Measurements from ENCODE around the gene SETD7.

The SETD7 gene

GRCh38 chr4:139584013-139584412, 28.0 kb upstream of the SETD7 start:
- Histone ChIP-seq H3K9ac (ENCODE audit: low read depth, low read length, poor library complexity, severe bottlenecking) (no peak overlapping the region), H3K36me3 (ENCODE audit: insufficient read depth, low read length) (no peaks in the 10 kb centered on the region), H3K27me3 (ENCODE audit: insufficient read depth, low read length, poor library complexity, severe bottlenecking) (no peaks in the 10 kb centered on the region), H3K79me2 (ENCODE audit: insufficient read depth, low read length) (no peaks in the 10 kb centered on the region), H3K4me3 (ENCODE audit: low read length, poor library complexity, severe bottlenecking) (no peak overlapping the region), H4K20me1 (ENCODE audit: insufficient read depth, low read length, poor library complexity, severe bottlenecking) (no peaks in the 10 kb centered on the region), H3K4me2 (ENCODE audit: low read depth, low read length, poor library complexity, severe bottlenecking) (no peak overlapping the region), H3K4me1 (ENCODE audit: insufficient read depth, low read length, poor library complexity, severe bottlenecking) (no peaks in the 10 kb centered on the region), H3K9me2 (replicated peaks; ENCODE audit: low read depth, low read length) (no peaks in the 10 kb centered on the region), H2AFZ (ENCODE audit: low read length) (no peak overlapping the region), H3K9me3 (ENCODE audit: insufficient read depth, low read depth, low read length) (no peaks in the 10 kb centered on the region), H3F3A (ENCODE audit: low read depth) (no peaks in the 10 kb centered on the region)
- TF ChIP-seq CTCF (conservative IDR thresholded peaks at IDR 0.05; ENCODE audit: low read length) = no peak
- TF ChIP-seq EZH2phosphoT487 (IDR thresholded peaks at IDR 0.05; ENCODE audit: borderline replicate concordance) = no peak

- no peaks in the 10 kb centered on the region for H3K79me2 ChIP-seq (ENCODE audit: insufficient read depth, low read length)
- no peak overlapping the region for H3K9ac ChIP-seq (ENCODE audit: low read depth, low read length, poor library complexity, severe bottlenecking)
- H3K36me3 ChIP-seq (ENCODE audit: insufficient read depth, low read length) = no peaks in the 10 kb centered on the region
- no peak overlapping the region for H3K4me2 ChIP-seq (ENCODE audit: low read depth, low read length, poor library complexity, severe bottlenecking)
- no peak overlapping the region for H3K4me3 ChIP-seq (ENCODE audit: low read length, poor library complexity, severe bottlenecking)
- H3K4me1 ChIP-seq (ENCODE audit: insufficient read depth, low read length, poor library complexity, severe bottlenecking) = no peaks in the 10 kb centered on the region
- no peaks in the 10 kb centered on the region for H3K9me2 ChIP-seq (replicated peaks; ENCODE audit: low read depth, low read length)
- H3K9me3 ChIP-seq (ENCODE audit: insufficient read depth, low read depth, low read length) = no peaks in the 10 kb centered on the region
- H2AFZ ChIP-seq (ENCODE audit: low read length) = no peak overlapping the region
- no peak for TF ChIP-seq EZH2phosphoT487 (IDR thresholded peaks at IDR 0.05; ENCODE audit: borderline replicate concordance)
- peak; percentile 50 for TF ChIP-seq CTCF (conservative IDR thresholded peaks at IDR 0.05; ENCODE audit: low read length)
- no peaks in the 10 kb centered on the region for H3F3A ChIP-seq (ENCODE audit: low read depth)
- no peaks in the 10 kb centered on the region for H4K20me1 ChIP-seq (ENCODE audit: insufficient read depth, low read length, poor library complexity, severe bottlenecking)
- H3K27me3 ChIP-seq (ENCODE audit: insufficient read depth, low read length, poor library complexity, severe bottlenecking) = no peaks in the 10 kb centered on the region
These were observed 26.0 kb upstream of the SETD7 start for GRCh38 chr4:139582044-139582443.

GRCh38 chr4:139581096-139581495, 25.1 kb upstream of the SETD7 start:
- no peaks in the 10 kb centered on the region for H3K9me3 ChIP-seq (ENCODE audit: insufficient read depth, low read depth, low read length)
- no peaks in the 10 kb centered on the region for H3K4me1 ChIP-seq (ENCODE audit: insufficient read depth, low read length, poor library complexity, severe bottlenecking)
- H3K36me3 ChIP-seq (ENCODE audit: insufficient read depth, low read length) = no peaks in the 10 kb centered on the region
- H2AFZ ChIP-seq (ENCODE audit: low read length) = no peak overlapping the region
- H4K20me1 ChIP-seq (ENCODE audit: insufficient read depth, low read length, poor library complexity, severe bottlenecking) = no peaks in the 10 kb centered on the region
- no peaks in the 10 kb centered on the region for H3K9me2 ChIP-seq (replicated peaks; ENCODE audit: low read depth, low read length)
- H3K79me2 ChIP-seq (ENCODE audit: insufficient read depth, low read length) = no peaks in the 10 kb centered on the region
- H3K27me3 ChIP-seq (ENCODE audit: insufficient read depth, low read length, poor library complexity, severe bottlenecking) = no peaks in the 10 kb centered on the region
- H3F3A ChIP-seq (ENCODE audit: low read depth) = no peaks in the 10 kb centered on the region
- TF ChIP-seq EZH2phosphoT487 (IDR thresholded peaks at IDR 0.05; ENCODE audit: borderline replicate concordance) (no peak), CTCF (conservative IDR thresholded peaks at IDR 0.05; ENCODE audit: low read length) (no peak)
- no peak overlapping the region for H3K4me2 ChIP-seq (ENCODE audit: low read depth, low read length, poor library complexity, severe bottlenecking)
- no peak overlapping the region for H3K9ac ChIP-seq (ENCODE audit: low read depth, low read length, poor library complexity, severe bottlenecking)
- no peak overlapping the region for H3K4me3 ChIP-seq (ENCODE audit: low read length, poor library complexity, severe bottlenecking)
